CD4-positive, alpha-beta memory T cell (primary cell): ENCODE measurements around the gene PLPPR2. TPM values are rescaled to one million over a fixed set of nuclear protein-coding genes. Genes with fewer than 3 reads are reported as not detected.

Source experiments
- CTCF ChIA-PET: fragments of 350-600 bp; sonication (Branson Sonifier 250); formaldehyde crosslinking; loops from one replicate; lab custom pipeline; 2021; ENCODE audit warnings: inconsistent platforms; ENCODE audit not compliant: partially characterized antibody; lab: Charles Lee
- POLR2A ChIA-PET: fragments of 350-600 bp; sonication (Branson Sonifier 250); formaldehyde crosslinking; loops from one replicate; lab custom pipeline; 2021; ENCODE audit not compliant: partially characterized antibody; lab: Charles Lee
- DNase-seq, 5 donors: peaks; one replicate each; pipeline versions ENCODE4 v3.0.0 to v3.0.0-alpha.2; 2020 to 2022; ENCODE audit warnings: mixed read lengths in 1 of 5
- H3K27ac ChIP-seq: one replicate; pipeline ENCODE4 v1.7.0; 2013; ENCODE audit warnings: low read depth, low read length
- H3K27me3 ChIP-seq: 2 replicates; pipeline ENCODE4 v1.7.0; 2013; ENCODE audit warnings: mild to moderate bottlenecking, low read length, moderate library complexity; ENCODE audit not compliant: insufficient read depth
- H3K36me3 ChIP-seq: 2 replicates; pipeline ENCODE4 v1.7.0; 2013; ENCODE audit warnings: mild to moderate bottlenecking, low read length, moderate library complexity; ENCODE audit not compliant: insufficient read depth
- H3K4me1 ChIP-seq: 2 replicates; pipeline ENCODE4 v1.7.0; 2013; ENCODE audit warnings: mild to moderate bottlenecking, low read length, moderate library complexity; ENCODE audit not compliant: insufficient read depth
- H3K4me3 ChIP-seq, 2 donors: one replicate each; pipeline ENCODE4 v1.7.0; 2013; ENCODE audit warnings: low read length in 2 of 2, mild to moderate bottlenecking in 1 of 2
- H3K9me3 ChIP-seq, 2 donors: one replicate each; pipeline ENCODE4 v1.7.0; 2013; ENCODE audit warnings: low read length in 2 of 2, control low read depth in 1 of 2; ENCODE audit not compliant: control insufficient read depth in 1 of 2
- H3K27ac Mint-ChIP-seq, 7 donors: one replicate each; pipeline ENCODE4 v1.8.0; 2020 to 2021; ENCODE audit warnings: mixed read lengths in 7 of 7, mild to moderate bottlenecking in 6 of 7, inconsistent platforms in 3 of 7, moderate library complexity in 3 of 7
- H3K27me3 Mint-ChIP-seq, 2 donors: one replicate each; pipeline ENCODE4 v1.8.0; 2020 to 2021; ENCODE audit warnings: mixed read lengths in 2 of 2
- H3K36me3 Mint-ChIP-seq, 2 donors: one replicate each; pipeline ENCODE4 v1.8.0; 2020 to 2021; ENCODE audit warnings: mixed read lengths in 2 of 2, inconsistent platforms in 1 of 2, mild to moderate bottlenecking in 1 of 2
- H3K4me1 Mint-ChIP-seq, 4 donors: one replicate each; pipeline ENCODE4 v1.8.0; 2020 to 2021; ENCODE audit warnings: mixed read lengths in 4 of 4, mild to moderate bottlenecking in 1 of 4
- H3K4me3 Mint-ChIP-seq, 8 donors: one replicate each; pipeline ENCODE4 v1.8.0; 2020 to 2021; ENCODE audit warnings: mixed read lengths in 8 of 8, mild to moderate bottlenecking in 7 of 8, moderate library complexity in 6 of 8, inconsistent platforms in 3 of 8
- H3K9me3 Mint-ChIP-seq, 8 donors: one replicate each; pipeline ENCODE4 v1.8.0; 2020 to 2021; ENCODE audit warnings: mixed read lengths in 8 of 8, mild to moderate bottlenecking in 5 of 8, inconsistent platforms in 3 of 8, moderate library complexity in 1 of 8
- intact Hi-C: fragments of 100-400 bp; cut with micrococcal nuclease; formaldehyde crosslinking; loops from one replicate; pipeline ENCODE4 v1.15.1; 2023
- polyA plus RNA-seq, 2 donors: library from polyadenylated mRNA; unstranded; fragments of 300-500 nt; fragmentation: Illumina TruSeq; gene quantifications; one replicate each; pipeline ENCODE4 v1.2.3, GENCODE V29; 2021
- total RNA-seq, 2 experiments: library from RNA; stranded (reverse); gene quantifications; one replicate each; pipeline ENCODE4 v1.2.3, GENCODE V29; 2021

The PLPPR2 gene
- total and polyA plus RNA-seq, 4 experiments from 2014 or later, result 0.16 to 12.2 (median 6.0) TPM

DNA sequence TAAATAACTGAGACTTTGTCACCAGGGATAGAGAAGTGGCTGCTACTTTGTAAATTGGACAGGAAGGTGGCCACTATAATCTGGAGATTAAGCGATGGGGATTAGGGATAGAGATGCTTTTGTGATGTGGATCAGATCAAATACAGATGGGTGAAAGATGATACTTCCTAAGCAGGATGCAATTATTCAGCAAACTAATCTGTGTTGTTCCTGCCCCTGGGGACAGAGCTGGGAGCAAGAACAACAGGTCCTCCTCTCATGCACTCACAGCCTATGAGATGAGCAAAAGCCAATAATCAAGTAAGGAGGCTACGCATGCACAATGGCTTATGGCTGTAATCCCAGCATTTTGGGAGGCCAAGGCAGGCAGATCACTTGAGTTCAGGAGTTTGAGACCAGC is 59.3 kb downstream of the PLPPR2 start:
- no peaks in the 10 kb centered on the region for H3K36me3 Mint-ChIP-seq
- Histone ChIP-seq H3K27ac (no peak overlapping the region), H3K4me1 (peaks cover 9% of the 10 kb centered on the region), H3K36me3 (no peaks in the 10 kb centered on the region), H3K4me3 (no peak overlapping the region), H3K27me3 (peaks cover 2% of the 10 kb centered on the region), H3K9me3 (no peaks in the 10 kb centered on the region)
- POLR2A ChIA-PET, result no interaction called here
- H3K4me3 Mint-ChIP-seq, result no peak overlapping the region
- CTCF ChIA-PET, result no interaction called here
- H3K9me3 Mint-ChIP-seq, result no peaks in the 10 kb centered on the region
- no peak for DNase-seq
- peaks cover 2 to 9% (median 3%) of the 10 kb centered on the region in 4 donors for H3K4me1 Mint-ChIP-seq
- no peak overlapping the region for H3K27ac Mint-ChIP-seq
- peaks cover 18 to 24% of the 10 kb centered on the region in 2 donors for H3K27me3 Mint-ChIP-seq
- intact Hi-C loops, result no loop called here

Other genes starting within 250 kb of the PLPPR2 start
- gene SPC24, start 199.7 kb upstream of the PLPPR2 start, total RNA-seq, result 1 to 10 TPM in 1 of 2 experiments, under 1 TPM in 1; 0.84 to 1.9 TPM
- under 1 TPM in 1 of 2 donors, not detected in 1; 0.32 TPM for gene SPC24, start 199.7 kb upstream of the PLPPR2 start, polyA plus RNA-seq
- gene KANK2, start 157.9 kb upstream of the PLPPR2 start, total RNA-seq, result under 1 TPM; 0.39 to 0.52 TPM
- gene KANK2, start 157.9 kb upstream of the PLPPR2 start, polyA plus RNA-seq, result under 1 TPM in 1 of 2 donors, not detected in 1; 0.17 TPM
- gene ANGPTL8, start 115.8 kb upstream of the PLPPR2 start, total RNA-seq, result not detected
- gene ANGPTL8, start 115.8 kb upstream of the PLPPR2 start, polyA plus RNA-seq, result not detected
- gene DOCK6, start 92.9 kb upstream of the PLPPR2 start, total RNA-seq, result under 1 TPM; 0.30 to 0.64 TPM
- gene DOCK6, start 92.9 kb upstream of the PLPPR2 start, polyA plus RNA-seq, result not detected
- gene TSPAN16, start 59.3 kb upstream of the PLPPR2 start, total RNA-seq, result not detected
- gene TSPAN16, start 59.3 kb upstream of the PLPPR2 start, polyA plus RNA-seq, result not detected
- gene RAB3D, start 15.8 kb upstream of the PLPPR2 start, total RNA-seq, result 1 to 10 TPM; 6.0 to 8.6 TPM
- 1 to 10 TPM; 1.9 to 2.5 TPM for gene RAB3D, start 15.8 kb upstream of the PLPPR2 start, polyA plus RNA-seq
- gene TMEM205, start 9.2 kb upstream of the PLPPR2 start, total RNA-seq, result 10 to 100 TPM; 26.1 to 28.5 TPM
- gene TMEM205, start 9.2 kb upstream of the PLPPR2 start, polyA plus RNA-seq, result 10 to 100 TPM; 56.1 to 86.3 TPM
- 10 to 100 TPM; 90.7 to 91.8 TPM for gene CCDC159, start 8.9 kb upstream of the PLPPR2 start, total RNA-seq
- gene CCDC159, start 8.9 kb upstream of the PLPPR2 start, polyA plus RNA-seq, result 10 to 100 TPM in 1 of 2 donors, 1 to 10 TPM in 1; 9.2 to 16.8 TPM
- gene SWSAP1, start 19.2 kb downstream of the PLPPR2 start, total RNA-seq, result 1 to 10 TPM; 4.0 to 4.8 TPM
- gene SWSAP1, start 19.2 kb downstream of the PLPPR2 start, polyA plus RNA-seq, result 1 to 10 TPM; 6.4 to 6.5 TPM
- 1 to 10 TPM; 8.4 to 8.8 TPM for gene EPOR, start 28.9 kb downstream of the PLPPR2 start, total RNA-seq
- gene EPOR, start 28.9 kb downstream of the PLPPR2 start, polyA plus RNA-seq, result 10 to 100 TPM in 1 of 2 donors, 1 to 10 TPM in 1; 6.3 to 12.1 TPM
- gene RGL3, start 63.9 kb downstream of the PLPPR2 start, total RNA-seq, result not detected
- not detected for gene RGL3, start 63.9 kb downstream of the PLPPR2 start, polyA plus RNA-seq
- not detected for gene ODAD3, start 79.7 kb downstream of the PLPPR2 start, total RNA-seq
- not detected for gene ODAD3, start 79.7 kb downstream of the PLPPR2 start, polyA plus RNA-seq
- 100 to 1,000 TPM; 300 TPM for gene PRKCSH, start 80.2 kb downstream of the PLPPR2 start, total RNA-seq
- gene PRKCSH, start 80.2 kb downstream of the PLPPR2 start, polyA plus RNA-seq, result 10 to 100 TPM; 14.0 to 63.6 TPM
- not detected for gene ELAVL3, start 125.6 kb downstream of the PLPPR2 start, total RNA-seq
- gene ELAVL3, start 125.6 kb downstream of the PLPPR2 start, polyA plus RNA-seq, result not detected
- gene ZNF653, start 150.4 kb downstream of the PLPPR2 start, total RNA-seq, result 10 to 100 TPM; 24.1 to 24.7 TPM
- gene ZNF653, start 150.4 kb downstream of the PLPPR2 start, polyA plus RNA-seq, result 1 to 10 TPM; 2.0 to 2.9 TPM
- 10 to 100 TPM; 39.5 to 46.2 TPM for gene ECSIT, start 173.7 kb downstream of the PLPPR2 start, total RNA-seq
- 10 to 100 TPM; 27.3 to 35.0 TPM for gene ECSIT, start 173.7 kb downstream of the PLPPR2 start, polyA plus RNA-seq
- not detected for gene CNN1, start 183.4 kb downstream of the PLPPR2 start, total RNA-seq
- gene CNN1, start 183.4 kb downstream of the PLPPR2 start, polyA plus RNA-seq, result not detected
- gene ELOF1, start 203.8 kb downstream of the PLPPR2 start, total RNA-seq, result 10 to 100 TPM; 46.0 to 48.5 TPM
- 10 to 100 TPM; 93.1 to 96.1 TPM for gene ELOF1, start 203.8 kb downstream of the PLPPR2 start, polyA plus RNA-seq
- gene ACP5, start 222.2 kb downstream of the PLPPR2 start, total RNA-seq, result 10 to 100 TPM; 26.8 to 30.3 TPM
- gene ACP5, start 222.2 kb downstream of the PLPPR2 start, polyA plus RNA-seq, result 10 to 100 TPM; 16.9 to 23.8 TPM
- 10 to 100 TPM; 11.5 to 12.6 TPM for gene ZNF627, start 242.1 kb downstream of the PLPPR2 start, total RNA-seq
- 10 to 100 TPM in 1 of 2 donors, 1 to 10 TPM in 1; 6.8 to 10.3 TPM for gene ZNF627, start 242.1 kb downstream of the PLPPR2 start, polyA plus RNA-seq